Measurements from ENCODE around the gene CRYGN. TPM values are rescaled to one million over a fixed set of nuclear protein-coding genes. Genes with fewer than 3 reads are reported as not detected.

The CRYGN gene
- polyA plus RNA-seq, 4 donors = 1.9 to 4.4 (median 3.1) TPM

GRCh38 chr7:151393031-151393977 is 46.6 kb downstream of the CRYGN start:
- no peak for DNase-seq (ENCODE audit: low read depth in 4 of 4, low spot score in 2 of 4)

GRCh38 chr7:151392426-151392825 is 47.5 kb downstream of the CRYGN start:
- no peak for DNase-seq (ENCODE audit: low read depth in 4 of 4, low spot score in 2 of 4)

- no peak for DNase-seq (ENCODE audit: low read depth in 4 of 4, low spot score in 2 of 4)
Measured at GRCh38 chr7:151392002-151392401, 47.9 kb downstream of the CRYGN start.

GRCh38 chr7:151391358-151391730 is 48.6 kb downstream of the CRYGN start:
- no peak for DNase-seq (ENCODE audit: low read depth in 4 of 4, low spot score in 2 of 4)

GRCh38 chr7:151390598-151391357 is 49.2 kb downstream of the CRYGN start:
- DNase-seq (ENCODE audit: low read depth in 4 of 4, low spot score in 2 of 4) = no peak

- DNase-seq (ENCODE audit: low read depth in 4 of 4, low spot score in 2 of 4) = no peak
Measured at GRCh38 chr7:151389768-151390597, 50.0 kb downstream of the CRYGN start.

GRCh38 chr7:151389096-151389767 is 50.7 kb downstream of the CRYGN start:
- DNase-seq (ENCODE audit: low read depth in 4 of 4, low spot score in 2 of 4) = no peak

GRCh38 chr7:151388430-151388829 is 51.5 kb downstream of the CRYGN start:
- DNase-seq (ENCODE audit: low read depth in 4 of 4, low spot score in 2 of 4) = no peak

- DNase-seq (ENCODE audit: low read depth in 4 of 4, low spot score in 2 of 4) = no peak
Measured at GRCh38 chr7:151388007-151388297, 52.0 kb downstream of the CRYGN start.

GRCh38 chr7:151387161-151388006 is 52.6 kb downstream of the CRYGN start:
- no peak for DNase-seq (ENCODE audit: low read depth in 4 of 4, low spot score in 2 of 4)

- no peak for DNase-seq (ENCODE audit: low read depth in 4 of 4, low spot score in 2 of 4)
Measured at GRCh38 chr7:151386301-151387160, 53.4 kb downstream of the CRYGN start.

GRCh38 chr7:151385626-151386300 is 54.2 kb downstream of the CRYGN start:
- DNase-seq (ENCODE audit: low read depth in 4 of 4, low spot score in 2 of 4) = no peak

- no peak for DNase-seq (ENCODE audit: low read depth in 4 of 4, low spot score in 2 of 4)
Measured at GRCh38 chr7:151384776-151385625, 54.9 kb downstream of the CRYGN start.

GRCh38 chr7:151384352-151384697 is 55.6 kb downstream of the CRYGN start:
- DNase-seq (ENCODE audit: low read depth in 4 of 4, low spot score in 2 of 4) = no peak

- no peak for DNase-seq (ENCODE audit: low read depth in 4 of 4, low spot score in 2 of 4)
Measured at GRCh38 chr7:151383638-151384351, 56.1 kb downstream of the CRYGN start.

GRCh38 chr7:151382079-151382885 is 57.7 kb downstream of the CRYGN start:
- no peak for DNase-seq (ENCODE audit: low read depth in 4 of 4, low spot score in 2 of 4)
